C4-2B (cell line): ENCODE data around the gene DESI1.

ENCODE experiments used
- CTCF ChIP-seq: fragments of 450-650 bp; conservative IDR thresholded peaks from 2 replicates; pipeline ENCODE4 v1.5.1; 2017; ENCODE audit warnings: mild to moderate bottlenecking
- ZFX ChIP-seq: fragments of 450-650 bp; IDR thresholded peaks from 2 replicates; pipeline ENCODE4 v1.6.1; 2017

DNA sequence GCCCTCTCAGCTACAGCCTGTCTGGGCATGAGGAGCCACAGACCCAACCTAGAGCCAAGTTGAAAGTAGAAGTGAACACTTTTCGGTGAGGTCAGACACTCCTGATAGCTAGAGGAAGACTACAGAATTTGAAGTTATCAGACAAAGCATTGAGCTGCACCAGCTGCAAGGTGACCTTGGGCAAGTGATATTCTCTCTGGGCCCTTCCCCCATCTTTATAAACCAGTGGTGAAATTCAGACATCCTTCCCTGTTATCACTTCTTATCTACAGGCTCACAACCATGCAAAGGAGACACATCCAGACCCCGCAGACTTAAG lies 23.2 kb downstream of the DESI1 start:
- TF ChIP-seq CTCF (no peak; the same call in 1 of the 2 replicates), ZFX (no peak)
